A673 (cell line): ENCODE data around the gene ASGR2. TPM values are rescaled to one million over a fixed set of nuclear protein-coding genes. Genes with fewer than 3 reads are reported as not detected.
"Not testable (repeated sequence)": the region's sequence is repeated elsewhere in the genome, so short reads cannot be mapped to it uniquely, and the experiment has no call there.

Source experiments
- BruUV-seq: library from RNA; stranded (reverse); fragments of 400-500 nt; replicated peaks from 2 replicates; lab custom pipeline; 2021; lab: Mats Ljungman, UMichigan
- CTCF ChIA-PET: fragments of 300-600 bp; sonication (Branson Sonifier 250); formaldehyde crosslinking; loops from one replicate; lab custom pipeline; 2022; ENCODE audit warnings: antibody characterized with exemption; lab: Charles Lee
- POLR2A ChIA-PET: fragments of 300-600 bp; sonication (Branson Sonifier 250); formaldehyde crosslinking; loops from one replicate; lab custom pipeline; 2022; ENCODE audit warnings: antibody characterized with exemption; ENCODE audit not compliant: low non-redundant PET; lab: Charles Lee
- DNase-seq: peaks from one replicate; pipeline ENCODE4 v3.0.0-alpha.2; 2015; ENCODE audit warnings: low spot score
- H3K27ac ChIP-seq: fragments of 200-600 bp; sonication (generic); 2 replicates; pipeline ENCODE4 v1.5.1; 2016; ENCODE audit warnings: mixed run types, low read depth, mild to moderate bottlenecking, mixed read lengths, antibody characterized with exemption, low read length; ENCODE audit not compliant: poor library complexity, severe bottlenecking
- H3K27me3 ChIP-seq: fragments of 200-600 bp; sonication (generic); replicated peaks from 2 replicates; pipeline ENCODE4 v1.6.1; 2017; ENCODE audit warnings: mixed run types, low read depth, mild to moderate bottlenecking, mixed read lengths, antibody characterized with exemption, low read length; ENCODE audit not compliant: insufficient read depth, poor library complexity
- H3K36me3 ChIP-seq: fragments of 200-600 bp; sonication (generic); 2 replicates; pipeline ENCODE4 v1.6.1; 2016; ENCODE audit warnings: mixed run types, mild to moderate bottlenecking, mixed read lengths, antibody characterized with exemption, low read length; ENCODE audit not compliant: insufficient read depth, poor library complexity, severe bottlenecking
- H3K4me1 ChIP-seq: fragments of 200-600 bp; sonication (generic); 2 replicates; pipeline ENCODE4 v1.6.1; 2017; ENCODE audit warnings: mixed run types, mild to moderate bottlenecking, mixed read lengths, antibody characterized with exemption, low read length; ENCODE audit not compliant: insufficient read depth, poor library complexity, severe bottlenecking
- H3K4me3 ChIP-seq: fragments of 200-600 bp; sonication (generic); 2 replicates; pipeline ENCODE4 v1.5.1; 2016; ENCODE audit warnings: low read depth, mixed run types, mild to moderate bottlenecking, mixed read lengths, low read length; ENCODE audit not compliant: poor library complexity, severe bottlenecking
- H3K9me3 ChIP-seq: fragments of 200-600 bp; sonication (generic); 2 replicates; pipeline ENCODE4 v1.6.1; 2016; ENCODE audit warnings: mixed run types, low read depth, mild to moderate bottlenecking, mixed read lengths, antibody characterized with exemption, low read length; ENCODE audit not compliant: poor library complexity, severe bottlenecking
- EZH2 ChIP-seq: fragments of 200-600 bp; sonication (generic); IDR thresholded peaks from 2 replicates; pipeline ENCODE4 v1.6.1; 2017; ENCODE audit warnings: borderline replicate concordance, low read depth, mild to moderate bottlenecking, mixed read lengths, antibody characterized with exemption, low read length; ENCODE audit not compliant: poor library complexity, severe bottlenecking
- intact Hi-C: fragments of 100-400 bp; cut with micrococcal nuclease; formaldehyde crosslinking; loops from one replicate; pipeline ENCODE4 v1.10.0; 2022; ENCODE audit not compliant: unreplicated experiment
- total RNA-seq: library from RNA; stranded (reverse); gene quantifications from 2 replicates; pipeline ENCODE4 v1.2.3, GENCODE V29; 2021
- TF ChIP-seq, protein P1 (sequence below): fragments of 300-800, 200-600 bp; sonication (generic); conservative IDR thresholded peaks from 2 replicates; pipeline ENCODE4 v1.5.1; 2017; ENCODE audit warnings: low read depth, mild to moderate bottlenecking, antibody characterized with exemption, low read length, moderate library complexity, mixed read lengths

The ASGR2 gene
- total RNA-seq, 1 experiment from 2014 or later, result not detected

DNA sequence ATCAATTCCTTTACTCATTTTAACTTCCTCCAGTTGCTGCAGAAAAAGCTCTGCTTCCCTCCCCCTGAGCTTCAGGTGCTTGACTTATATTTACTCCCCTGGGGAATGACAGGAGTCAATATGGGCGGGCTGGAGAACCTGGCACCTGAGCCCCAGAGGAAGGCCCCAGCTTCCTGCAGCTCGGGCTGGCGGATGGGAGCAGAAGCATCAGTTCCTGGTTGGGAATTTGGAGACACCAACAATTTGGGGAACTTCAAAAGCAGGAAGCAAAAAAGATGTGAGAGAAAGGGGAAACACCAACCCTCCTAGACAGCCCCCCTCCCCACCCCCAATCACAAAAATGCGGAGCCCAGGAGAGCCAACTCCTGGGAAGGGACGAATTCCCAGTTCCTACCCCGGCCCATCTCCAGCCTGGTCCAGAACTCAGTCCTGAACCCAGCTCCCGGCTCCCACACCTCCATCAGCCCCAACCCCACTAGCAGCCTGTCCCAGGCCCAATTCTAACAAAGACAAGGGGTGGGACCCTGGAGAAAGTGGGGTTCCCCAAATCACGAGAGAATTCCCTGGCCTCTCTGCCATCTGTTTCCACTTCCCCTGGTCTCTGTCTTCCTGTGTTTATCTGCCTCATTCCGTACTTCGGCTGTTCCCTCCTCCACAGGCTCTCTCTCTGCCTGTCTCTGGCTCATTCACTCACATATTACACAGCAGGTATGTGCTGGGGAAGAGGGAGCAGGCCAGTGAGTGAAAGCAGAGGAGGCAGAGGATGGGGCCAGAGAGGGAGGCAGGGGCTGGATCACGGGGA lies 16.2 kb upstream of the ASGR2 start:
- peak overlapping the region; percentile 35 for H3K27ac ChIP-seq
- intact Hi-C loops, result no loop called here

DNA sequence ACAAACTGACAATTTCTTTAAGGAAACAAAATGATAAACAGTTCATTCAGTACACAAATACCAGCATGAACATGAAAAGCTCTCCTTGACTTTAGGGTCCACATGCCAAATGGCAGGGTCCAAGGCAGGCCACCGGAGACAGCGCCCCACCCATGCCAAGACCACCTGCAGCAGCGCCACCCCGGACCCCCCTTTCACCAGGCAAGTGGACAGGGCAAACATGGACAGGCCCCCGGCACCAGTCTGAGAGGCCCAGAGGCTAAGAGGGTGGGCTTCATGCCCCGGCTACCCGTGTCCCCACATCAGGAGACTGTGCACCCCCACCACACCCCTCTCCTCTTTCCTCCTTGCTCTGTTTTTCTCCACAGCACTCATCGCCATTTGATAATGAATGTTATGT lies 14.7 kb upstream of the ASGR2 start:
- CTCF ChIA-PET, result no interaction called here
- BruUV-seq, result no TSS peak
- no peak overlapping the region for H3K27ac ChIP-seq
- intact Hi-C loops, result no loop called here
- no peak for DNase-seq
- no peak overlapping the region for H3K4me3 ChIP-seq
- no peaks in the 10 kb centered on the region for H3K9me3 ChIP-seq
- H3K4me1 ChIP-seq, result peaks cover 21% of the 10 kb centered on the region
- POLR2A ChIA-PET, result no interaction called here
- no peaks in the 10 kb centered on the region for H3K36me3 ChIP-seq
- TF ChIP-seq, protein P1, sequence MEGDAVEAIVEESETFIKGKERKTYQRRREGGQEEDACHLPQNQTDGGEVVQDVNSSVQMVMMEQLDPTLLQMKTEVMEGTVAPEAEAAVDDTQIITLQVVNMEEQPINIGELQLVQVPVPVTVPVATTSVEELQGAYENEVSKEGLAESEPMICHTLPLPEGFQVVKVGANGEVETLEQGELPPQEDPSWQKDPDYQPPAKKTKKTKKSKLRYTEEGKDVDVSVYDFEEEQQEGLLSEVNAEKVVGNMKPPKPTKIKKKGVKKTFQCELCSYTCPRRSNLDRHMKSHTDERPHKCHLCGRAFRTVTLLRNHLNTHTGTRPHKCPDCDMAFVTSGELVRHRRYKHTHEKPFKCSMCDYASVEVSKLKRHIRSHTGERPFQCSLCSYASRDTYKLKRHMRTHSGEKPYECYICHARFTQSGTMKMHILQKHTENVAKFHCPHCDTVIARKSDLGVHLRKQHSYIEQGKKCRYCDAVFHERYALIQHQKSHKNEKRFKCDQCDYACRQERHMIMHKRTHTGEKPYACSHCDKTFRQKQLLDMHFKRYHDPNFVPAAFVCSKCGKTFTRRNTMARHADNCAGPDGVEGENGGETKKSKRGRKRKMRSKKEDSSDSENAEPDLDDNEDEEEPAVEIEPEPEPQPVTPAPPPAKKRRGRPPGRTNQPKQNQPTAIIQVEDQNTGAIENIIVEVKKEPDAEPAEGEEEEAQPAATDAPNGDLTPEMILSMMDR, result no peak
- TF ChIP-seq EZH2, result no peak
- no peaks in the 10 kb centered on the region for H3K27me3 ChIP-seq

More for the DNA sequence above, 16.2 kb upstream of the ASGR2 start:
- TF ChIP-seq, protein P1, result no peak
- TF ChIP-seq EZH2, result no peak
- ChIA-PET CTCF (interaction anchor here (0.6 kb wide), 2 partner anchors 81 to 127 kb away, joined by 3 to 12 read pairs; no protein-coding TSS in a partner anchor), POLR2A (no interaction called here)
- peaks cover 21% of the 10 kb centered on the region for H3K4me1 ChIP-seq
- BruUV-seq, result no TSS peak
- no peak overlapping the region for H3K4me3 ChIP-seq
- DNase-seq, result no peak
- no peaks in the 10 kb centered on the region for H3K27me3 ChIP-seq
- H3K9me3 ChIP-seq, result no peaks in the 10 kb centered on the region
- no peaks in the 10 kb centered on the region for H3K36me3 ChIP-seq

DNA sequence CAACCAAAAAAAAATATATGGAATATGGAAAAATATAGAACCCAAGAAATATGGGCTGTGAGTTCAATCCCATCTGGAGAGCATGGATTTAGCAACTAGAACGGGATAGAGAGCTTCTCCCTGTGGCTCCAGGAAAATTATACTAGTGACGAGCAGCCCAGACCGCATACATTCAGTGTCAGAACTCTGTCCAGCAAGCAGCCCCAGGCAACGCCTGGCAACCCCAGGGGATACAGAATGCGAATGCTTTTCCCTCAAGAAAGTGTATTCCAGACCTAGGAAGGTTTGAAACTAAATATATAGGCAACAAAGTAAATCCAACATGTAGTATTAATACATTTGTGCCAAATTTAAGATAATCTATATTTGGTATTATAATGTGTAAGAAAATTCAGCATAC lies 13.5 kb upstream of the ASGR2 start:
- no peak for DNase-seq
- no peak overlapping the region for H3K4me3 ChIP-seq
- TF ChIP-seq, protein P1, result no peak
- intact Hi-C loops, result no loop called here
- H3K4me1 ChIP-seq, result peaks cover 13% of the 10 kb centered on the region
- ChIA-PET CTCF (no interaction called here), POLR2A (no interaction called here)
- no peaks in the 10 kb centered on the region for H3K9me3 ChIP-seq
- no peaks in the 10 kb centered on the region for H3K36me3 ChIP-seq
- H3K27ac ChIP-seq, result no peak overlapping the region
- H3K27me3 ChIP-seq, result no peaks in the 10 kb centered on the region
- no TSS peak for BruUV-seq

DNA sequence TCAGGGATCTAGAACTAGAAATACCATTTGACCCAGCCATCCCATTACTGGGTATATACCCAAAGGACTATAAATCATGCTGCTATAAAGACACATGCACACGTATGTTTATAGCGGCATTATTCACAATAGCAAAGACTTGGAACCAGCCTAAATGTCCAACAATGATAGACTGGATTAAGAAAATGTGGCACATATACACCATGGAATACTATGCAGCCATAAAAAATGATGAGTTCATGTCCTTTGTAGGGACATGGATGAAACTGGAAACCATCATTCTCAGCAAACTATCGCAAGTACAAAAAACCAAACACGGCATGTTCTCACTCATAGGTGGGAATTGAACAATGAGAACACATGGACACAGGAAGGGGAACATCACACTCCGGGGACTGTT lies 12.9 kb upstream of the ASGR2 start:
- not testable (repeated sequence) for DNase-seq

DNA sequence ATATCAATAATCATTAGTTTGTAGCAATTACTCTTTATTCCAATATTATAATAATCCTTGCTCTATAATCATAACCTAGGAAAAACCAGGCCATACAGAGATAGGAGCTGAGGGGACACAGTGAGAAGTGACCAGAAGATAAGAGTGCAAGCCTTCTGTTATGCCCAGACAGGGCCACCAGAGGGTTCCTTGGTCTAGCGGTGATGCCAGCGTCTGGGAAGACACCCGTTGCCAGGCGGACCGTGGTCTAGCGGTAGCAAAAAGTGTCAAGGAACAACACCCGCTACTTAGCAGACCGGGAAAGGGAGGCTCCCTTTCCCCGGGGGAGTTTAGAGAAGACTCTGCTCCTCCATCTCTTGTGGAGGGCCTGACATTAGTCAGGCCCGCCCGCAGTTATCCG lies 11.8 kb upstream of the ASGR2 start:
- H3K4me1 ChIP-seq, H3K9me3 ChIP-seq, intact Hi-C loops, H3K4me3 ChIP-seq, H3K36me3 ChIP-seq, H3K27ac ChIP-seq, POLR2A ChIA-PET, DNase-seq, BruUV-seq, H3K27me3 ChIP-seq: not testable (repeated sequence)
- CTCF ChIA-PET, result interaction anchor here (1.4 kb wide), 1 partner anchor 12 kb away, joined by 3 read pairs; no protein-coding TSS in a partner anchor

More for the DNA sequence above, 12.9 kb upstream of the ASGR2 start:
- H3K27me3 ChIP-seq, intact Hi-C loops, CTCF ChIA-PET, H3K36me3 ChIP-seq, H3K4me3 ChIP-seq, H3K27ac ChIP-seq, POLR2A ChIA-PET, BruUV-seq, H3K4me1 ChIP-seq, H3K9me3 ChIP-seq: not testable (repeated sequence)
